ENCODE measurements around the gene MRPS30. TPM values are rescaled to one million over a fixed set of nuclear protein-coding genes. Genes with fewer than 3 reads are reported as not detected.
"Not testable (repeated sequence)": the region's sequence is repeated elsewhere in the genome, so short reads cannot be mapped to it uniquely, and the experiment has no call there.

Gene MRPS30
- 70.2 TPM for total RNA-seq
- long read RNA-seq, transcript MRPS30-202 (5 exons, 1,678 nt) = major isoform, 65 of 77 reads
- long read RNA-seq, partial matches to known transcripts = 10 of 77 reads
- long read RNA-seq, other reads (novel, unspliced or antisense) = 2 of 77 reads

DNA sequence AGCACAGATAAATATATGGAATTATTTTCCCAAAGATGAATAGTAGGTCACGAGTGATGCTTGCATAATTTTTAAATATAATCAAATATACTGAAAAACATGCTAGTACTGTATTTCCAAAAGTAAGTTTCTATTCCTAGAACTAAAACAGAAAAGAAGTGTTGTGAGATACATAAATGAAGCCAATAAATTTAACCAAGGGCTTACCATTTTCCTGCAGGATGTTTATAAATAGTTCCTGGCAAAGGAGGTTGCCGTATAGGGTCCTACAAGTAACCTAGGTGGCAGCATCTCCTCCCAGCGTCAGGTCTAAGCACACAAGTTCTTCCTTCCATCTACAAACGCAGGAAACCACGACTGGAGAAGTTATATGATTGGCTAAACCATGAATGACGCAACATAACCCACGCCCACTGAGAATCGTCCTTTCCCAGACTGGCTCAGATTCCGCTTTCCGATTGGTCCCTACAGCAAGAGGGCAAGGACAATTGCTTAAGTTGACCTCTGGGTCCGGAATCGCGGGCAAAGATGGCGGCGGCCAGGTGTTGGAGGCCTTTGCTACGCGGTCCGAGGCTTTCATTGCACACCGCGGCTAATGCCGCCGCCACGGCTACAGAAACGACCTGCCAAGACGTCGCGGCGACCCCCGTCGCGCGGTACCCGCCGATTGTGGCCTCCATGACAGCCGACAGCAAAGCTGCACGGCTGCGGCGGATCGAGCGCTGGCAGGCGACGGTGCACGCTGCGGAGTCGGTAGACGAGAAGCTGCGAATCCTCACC is at the start of gene MRPS30:
TSS of gene MRPS30 (plus strand) at position 513 of the 780 bp plus-strand sequence. CDS start at position 529, 16 bp downstream.
- intact Hi-C loops (cut with DNase I) = no loop called here
- peak; percentile 94 for DNase-seq (ENCODE audit: low spot score)

DNA sequence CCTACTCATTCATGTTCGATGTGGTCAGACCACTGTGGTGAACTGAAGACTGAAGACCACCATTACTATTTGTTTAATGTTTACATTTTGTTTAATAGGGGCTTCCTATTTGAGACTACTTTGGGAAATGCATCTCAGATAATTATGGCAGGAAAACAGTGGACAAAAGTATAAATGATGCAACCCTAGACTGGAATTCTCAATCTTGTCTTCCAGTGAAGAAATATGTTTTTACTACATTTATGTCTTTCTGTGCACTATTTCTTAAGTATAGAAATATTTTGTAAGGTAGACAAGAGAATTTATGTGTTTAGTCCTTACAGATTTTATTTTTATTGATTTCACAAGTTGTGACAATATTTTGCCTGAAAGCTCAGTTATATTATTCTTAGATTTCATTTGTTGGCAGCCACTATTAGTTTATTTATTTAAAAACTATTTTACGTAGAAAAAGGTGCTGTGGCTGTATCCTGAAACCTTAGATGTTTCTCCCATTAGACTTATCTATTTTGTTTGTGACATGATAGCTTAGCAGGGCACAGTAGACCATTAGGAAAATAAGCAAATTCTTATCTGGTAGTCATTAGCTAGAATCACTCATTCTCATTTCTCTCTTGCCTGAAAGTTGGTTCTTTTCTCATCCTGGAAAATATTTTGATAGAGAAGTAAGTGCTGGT is 39.4 kb upstream of the MRPS30 start:
- no peak for DNase-seq (ENCODE audit: low spot score)
- intact Hi-C loops (cut with DNase I) = no loop called here

DNA sequence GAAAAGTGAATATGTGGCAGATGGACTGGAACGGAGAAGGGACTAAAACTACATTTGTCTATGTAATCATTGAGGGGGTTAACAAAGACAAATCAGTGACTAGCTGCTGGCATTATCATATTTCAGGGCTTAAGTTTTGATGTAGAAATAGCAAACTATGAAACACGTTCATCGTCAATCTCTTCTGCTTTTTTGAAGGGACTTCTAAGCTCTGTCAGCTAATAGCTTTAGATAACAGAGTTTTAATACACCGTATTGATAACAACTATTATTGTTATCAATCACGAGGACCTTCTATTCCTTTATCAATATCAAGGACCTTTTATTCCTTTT is 38.9 kb upstream of the MRPS30 start:
- DNase-seq (ENCODE audit: low spot score) = no peak
- intact Hi-C loops (cut with DNase I) = loop anchor here (5.0 kb wide), 1 partner anchor 1038 kb away; no protein-coding TSS in a partner anchor

DNA sequence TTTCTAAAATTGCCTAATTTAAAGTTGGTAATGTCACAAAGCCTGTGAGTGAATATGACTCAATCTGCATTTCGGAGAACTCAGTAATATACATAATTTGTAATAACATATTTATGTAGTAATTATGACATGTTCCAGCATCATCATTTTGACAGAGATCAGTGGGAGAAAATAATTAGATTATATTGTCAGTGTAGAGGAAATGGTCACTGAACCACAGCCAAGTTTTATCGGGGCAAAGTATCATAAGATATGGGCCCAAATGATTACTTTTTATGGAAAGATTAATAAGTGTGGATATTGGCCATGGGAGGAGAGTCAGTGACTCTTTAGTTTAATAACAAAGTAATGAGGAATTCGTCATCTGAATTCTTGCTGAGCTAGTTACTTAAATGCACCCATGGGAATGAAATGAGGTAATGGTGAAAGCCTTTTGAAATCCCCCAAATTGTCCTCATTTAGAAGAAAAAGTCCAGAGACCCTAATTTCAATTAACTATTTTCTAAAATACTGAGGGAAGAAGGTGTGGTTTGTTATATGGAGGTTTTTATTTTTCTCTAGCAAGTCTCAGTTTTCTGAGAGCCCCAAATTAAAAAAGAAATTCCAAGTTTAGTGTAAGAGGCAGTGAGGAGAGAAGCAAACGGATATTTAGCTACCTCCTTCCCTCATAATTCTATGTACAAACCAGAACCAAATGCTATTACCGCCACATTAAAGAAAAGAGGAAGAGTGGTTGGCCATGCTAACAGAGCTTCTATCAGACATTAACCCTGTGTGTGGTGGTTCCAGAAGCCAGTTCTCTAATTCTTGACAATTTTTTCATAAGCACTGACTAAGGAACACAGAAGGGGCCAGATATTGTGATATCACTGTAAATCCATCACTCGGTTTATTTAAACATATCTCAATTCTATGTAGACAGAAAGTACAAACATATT is 37.7 kb upstream of the MRPS30 start:
- intact Hi-C loops (cut with DNase I) = loop anchor here (5.0 kb wide), 1 partner anchor 1039 kb away; no protein-coding TSS in a partner anchor
- DNase-seq (ENCODE audit: low spot score) = no peak

DNA sequence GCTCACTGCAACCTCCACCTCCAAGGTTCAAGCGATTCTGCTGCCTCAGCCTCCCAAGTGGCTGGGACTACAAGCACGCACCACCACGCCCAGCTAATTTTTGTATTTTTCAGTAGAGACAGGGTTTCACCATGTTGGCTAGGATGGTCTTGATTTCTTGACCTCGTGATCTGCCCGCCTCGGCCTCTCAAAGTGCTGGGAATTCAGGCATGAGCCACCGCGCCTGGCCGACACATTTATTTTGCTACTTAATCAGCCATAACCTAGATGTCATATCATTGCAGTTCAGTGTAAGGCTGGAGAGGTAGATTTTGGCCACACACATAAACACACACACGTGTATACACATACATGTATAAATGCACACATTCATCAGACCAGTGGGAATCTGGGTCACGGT is 36.4 kb upstream of the MRPS30 start:
- intact Hi-C loops (cut with DNase I) = loop anchor here (2.0 to 5.0 kb wide), 2 partner anchors 236 to 1040 kb away; no protein-coding TSS in a partner anchor
- DNase-seq (ENCODE audit: low spot score) = not testable (repeated sequence)

DNA sequence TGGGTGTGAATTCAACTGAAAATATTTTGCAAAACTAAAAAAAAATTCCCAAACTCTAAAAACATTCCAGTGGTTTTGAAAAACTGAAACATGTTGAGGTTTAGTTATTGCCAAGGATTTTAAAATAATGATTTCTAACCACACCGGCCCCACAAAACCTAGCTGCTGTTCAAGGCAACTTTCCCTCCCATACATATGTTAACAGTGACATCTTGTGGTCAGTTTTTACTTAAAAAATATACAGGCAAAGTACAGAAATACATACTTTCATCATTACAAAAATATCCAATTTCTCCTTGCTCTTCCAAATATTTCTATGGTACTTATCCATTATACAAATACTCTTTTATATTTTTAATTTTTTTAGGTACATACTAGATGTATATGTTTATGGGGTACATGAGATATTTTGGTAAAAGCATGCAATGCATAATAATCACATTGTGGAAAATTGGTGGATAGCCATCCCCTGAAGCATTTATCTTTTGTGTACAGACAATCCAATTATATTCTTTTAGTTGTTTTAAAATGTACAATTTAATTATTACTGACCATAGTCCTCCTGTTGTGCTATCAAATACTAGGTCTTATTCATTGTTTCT is 34.4 kb upstream of the MRPS30 start:
- DNase-seq (ENCODE audit: low spot score) = no peak
- intact Hi-C loops (cut with DNase I) = loop anchor here (5.0 kb wide), 1 partner anchor 1042 kb away; no protein-coding TSS in a partner anchor

DNA sequence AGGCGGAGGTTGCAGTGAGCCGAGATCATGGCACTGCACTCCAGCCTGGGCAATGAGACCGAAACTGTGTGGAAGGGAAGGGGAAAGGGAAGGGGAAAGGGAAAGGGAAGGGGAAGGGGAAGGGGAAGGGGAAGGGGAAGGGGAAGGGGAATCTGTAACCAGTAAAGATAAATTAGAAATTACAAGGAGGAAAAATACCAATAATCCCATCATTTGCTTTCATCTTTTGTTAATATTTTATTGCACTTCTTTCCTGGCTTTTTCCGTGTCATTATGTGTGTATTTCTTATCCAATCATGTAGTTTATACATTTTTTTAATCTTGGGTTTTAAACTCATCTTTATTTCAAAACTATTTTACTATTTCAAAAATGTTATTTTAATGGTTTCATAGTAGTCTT is 29.6 kb upstream of the MRPS30 start:
- DNase-seq (ENCODE audit: low spot score) = no peak
- intact Hi-C loops (cut with DNase I) = no loop called here

DNA sequence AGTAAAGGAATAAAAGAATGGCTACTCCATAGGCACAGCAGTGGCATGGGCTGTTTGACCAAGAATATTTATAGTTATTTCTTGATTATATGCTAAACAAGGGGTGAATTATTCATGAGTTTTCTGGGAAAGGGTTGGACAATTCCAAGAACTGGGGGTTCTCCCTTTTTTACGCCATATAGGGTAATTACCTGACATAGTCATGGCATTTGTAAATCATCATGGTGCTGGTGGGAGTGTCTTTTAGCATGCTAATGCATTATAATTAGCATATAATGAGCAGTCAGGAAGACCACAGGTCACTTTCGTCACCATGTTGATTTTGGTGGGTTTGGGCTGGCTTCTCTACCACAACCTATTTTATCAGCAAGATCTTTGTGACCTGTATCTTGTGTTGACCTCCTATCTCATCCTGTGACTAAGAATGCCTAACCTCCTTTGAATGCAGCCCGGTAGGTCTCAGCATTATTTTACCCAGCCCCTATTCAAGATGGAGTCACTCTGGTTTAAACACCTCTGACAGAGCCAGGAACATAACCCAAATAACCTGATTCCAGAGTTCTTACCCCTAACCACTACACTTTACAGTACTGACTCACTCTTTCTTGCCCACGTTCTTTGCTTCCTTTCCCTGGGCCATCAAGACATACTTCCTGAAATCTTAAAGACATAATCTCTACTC is 25.0 kb upstream of the MRPS30 start:
- no peak for DNase-seq (ENCODE audit: low spot score)
- intact Hi-C loops (cut with DNase I) = no loop called here

DNA sequence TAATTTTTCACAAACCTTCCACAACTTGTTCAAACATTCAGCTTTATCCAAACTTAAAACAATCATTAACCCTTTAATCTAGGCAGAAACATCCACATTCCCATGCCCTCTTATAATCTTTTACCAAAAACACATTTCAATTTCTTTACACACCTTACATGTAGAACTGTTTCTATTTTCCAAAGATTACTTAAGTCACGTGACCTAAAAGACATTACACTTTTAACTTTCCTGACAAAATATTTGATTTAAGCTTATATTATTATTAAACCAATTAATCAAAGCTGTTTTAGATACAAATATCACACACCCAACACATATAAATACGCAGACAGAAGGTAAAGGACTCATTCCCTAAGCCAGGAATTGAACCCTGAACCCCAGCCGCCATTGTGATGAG is 21.0 kb upstream of the MRPS30 start:
- DNase-seq (ENCODE audit: low spot score) = no peak
- intact Hi-C loops (cut with DNase I) = no loop called here

DNA sequence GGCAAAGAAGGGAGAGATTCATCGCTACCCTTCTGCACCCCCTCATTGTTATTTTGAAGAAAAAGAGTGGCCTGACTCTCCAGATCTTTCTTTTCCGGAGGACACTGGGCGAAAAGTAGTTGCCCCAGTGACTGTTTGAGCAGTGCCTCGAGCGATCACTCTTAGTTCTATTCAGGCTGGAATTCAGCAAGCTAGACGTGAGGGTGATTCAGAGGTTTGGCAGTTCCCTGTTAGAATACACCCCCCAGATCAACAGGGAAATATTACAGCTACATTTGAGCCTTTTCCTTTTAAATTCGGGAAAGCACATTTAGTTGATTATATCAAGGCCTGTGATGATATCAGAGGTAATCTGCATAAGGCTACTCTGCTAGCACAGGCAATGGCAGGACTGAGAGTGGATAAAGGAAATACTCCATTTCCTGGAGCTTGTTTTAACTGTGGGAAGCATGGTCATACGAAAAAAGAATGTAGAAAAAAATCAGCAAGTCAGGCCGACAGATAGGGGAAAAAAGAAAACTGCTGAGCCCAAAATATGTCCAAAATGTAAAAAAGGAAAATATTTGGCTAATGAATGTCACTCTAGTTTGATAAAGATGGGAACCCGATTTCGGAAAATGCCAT is 19.3 kb upstream of the MRPS30 start:
- intact Hi-C loops (cut with DNase I); DNase-seq (ENCODE audit: low spot score): not testable (repeated sequence)

DNA sequence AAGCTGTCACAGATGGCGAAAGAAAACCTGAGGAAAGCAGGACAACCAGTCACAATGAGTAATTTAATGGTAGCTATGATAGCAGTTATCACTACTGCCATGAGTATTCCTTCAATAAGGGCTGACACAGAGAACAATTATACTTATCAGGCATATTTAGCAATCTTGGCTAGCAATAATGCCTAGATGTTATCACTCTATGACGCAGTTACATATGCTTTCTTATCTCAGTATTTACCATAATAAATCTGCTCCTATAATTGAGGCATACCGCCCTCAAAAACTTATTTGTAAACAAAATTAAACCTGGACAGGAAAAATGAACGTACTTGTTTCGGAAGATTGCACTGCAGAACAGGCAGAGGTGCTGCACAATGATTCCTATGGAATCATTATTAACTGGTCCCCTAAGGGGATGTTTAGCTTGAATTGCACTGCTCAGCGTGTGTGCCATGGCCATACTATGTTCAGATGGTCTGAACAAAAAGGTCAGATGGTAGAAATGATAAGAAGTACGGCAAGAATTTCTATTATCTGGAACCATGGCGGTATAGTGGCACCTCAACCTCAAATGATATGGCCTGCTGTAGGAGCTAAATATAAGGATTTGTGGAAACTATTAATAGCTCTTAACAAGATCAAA is 16.6 kb upstream of the MRPS30 start:
- DNase-seq (ENCODE audit: low spot score); intact Hi-C loops (cut with DNase I): not testable (repeated sequence)

DNA sequence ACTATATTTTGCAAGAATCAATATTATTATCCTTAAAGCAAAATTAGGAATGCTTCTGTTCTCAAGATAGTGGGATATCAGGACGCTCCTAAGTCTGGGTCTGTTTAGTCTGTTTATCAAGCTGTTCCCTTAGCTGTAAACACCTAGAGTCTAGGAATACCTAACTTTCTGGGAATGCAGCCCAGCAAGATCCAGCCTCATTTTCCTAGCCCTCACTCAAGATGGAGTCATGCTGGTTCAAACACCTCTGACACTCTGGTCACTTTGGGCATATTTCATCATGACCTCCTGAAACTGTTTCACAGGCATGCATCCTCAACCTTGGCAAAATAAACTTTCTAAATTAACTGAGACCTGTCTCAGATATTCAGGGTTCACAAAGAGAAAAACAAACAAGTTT is 14.4 kb upstream of the MRPS30 start:
- intact Hi-C loops (cut with DNase I) = no loop called here
- no peak for DNase-seq (ENCODE audit: low spot score)

DNA sequence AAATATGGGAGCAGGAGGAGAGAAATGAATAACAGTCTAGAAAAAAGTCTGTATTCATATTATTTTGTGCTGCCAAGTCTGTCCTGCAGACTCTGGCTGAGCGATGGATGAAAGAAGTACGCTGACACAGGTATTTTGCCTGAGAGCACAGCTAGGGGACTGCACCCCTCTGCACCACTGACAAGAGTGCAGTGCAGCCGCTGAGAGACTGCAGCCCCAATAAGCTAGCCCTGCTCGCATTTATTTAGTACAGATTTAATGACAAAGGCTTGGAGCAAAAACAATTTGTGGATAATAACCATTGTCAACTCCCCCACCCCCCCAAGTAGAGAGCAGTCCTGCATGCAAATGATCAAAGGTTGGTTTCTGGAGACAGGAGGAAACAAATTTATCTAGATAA is 13.3 kb upstream of the MRPS30 start:
- intact Hi-C loops (cut with DNase I) = no loop called here
- DNase-seq (ENCODE audit: low spot score) = no peak

DNA sequence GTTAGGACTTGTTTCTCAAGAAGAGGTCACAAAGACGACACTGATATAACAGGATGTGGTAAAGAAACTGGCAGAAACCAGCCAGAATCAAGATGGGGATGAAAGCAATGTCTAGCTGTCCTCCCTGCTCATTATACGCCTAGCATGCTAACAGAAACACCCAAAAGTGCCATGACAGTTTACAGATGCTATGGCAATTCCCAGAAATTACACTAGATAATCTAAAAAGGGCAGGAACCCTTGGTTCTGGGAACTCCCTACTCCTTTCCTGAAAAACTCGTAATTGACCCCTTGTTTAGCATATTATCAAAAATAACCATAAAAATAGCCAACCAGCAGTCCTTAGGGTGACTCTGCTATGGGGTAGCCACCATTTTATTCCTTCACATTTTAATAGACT is 10.9 kb upstream of the MRPS30 start:
- no peak for DNase-seq (ENCODE audit: low spot score)
- intact Hi-C loops (cut with DNase I) = no loop called here

DNA sequence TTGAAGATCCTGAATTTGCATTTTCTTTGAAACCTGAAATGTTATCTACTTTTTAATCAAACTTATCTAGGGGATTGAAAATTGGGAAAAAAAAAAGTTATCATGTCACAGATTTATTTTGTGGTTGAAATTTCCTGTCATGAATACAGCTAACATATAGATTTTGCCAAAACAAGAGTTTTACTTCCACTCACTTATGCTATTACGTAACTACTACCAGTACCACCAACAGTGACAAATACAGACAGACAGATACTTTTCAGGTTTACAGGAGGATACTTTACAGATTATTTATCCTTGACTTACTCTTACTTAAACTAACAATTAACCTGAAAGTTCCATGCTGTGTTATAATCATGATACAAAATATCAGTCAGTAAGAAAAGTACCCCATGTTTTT is 6.8 kb upstream of the MRPS30 start:
- intact Hi-C loops (cut with DNase I) = no loop called here
- DNase-seq (ENCODE audit: low spot score) = no peak

DNA sequence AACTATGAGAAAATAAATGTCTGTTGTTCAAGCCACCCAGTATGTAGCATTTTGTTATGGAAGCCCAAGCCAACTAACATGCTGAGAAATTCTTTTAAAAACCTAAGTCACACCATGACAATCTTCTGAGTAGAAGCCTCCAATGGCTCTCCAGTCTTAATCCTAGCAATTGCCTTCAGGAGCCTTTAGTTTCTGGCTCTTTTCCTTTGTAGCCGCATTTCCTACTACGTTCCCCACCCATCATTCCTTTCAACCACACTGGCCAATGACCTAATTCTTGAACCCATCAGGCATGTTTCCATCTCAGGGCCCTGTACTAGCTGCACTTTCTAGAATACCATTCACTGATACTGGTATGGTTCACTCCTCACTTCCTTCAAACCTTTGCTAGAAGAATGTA is 2.1 kb upstream of the MRPS30 start:
- intact Hi-C loops (cut with DNase I) = no loop called here
- no peak for DNase-seq (ENCODE audit: low spot score)

DNA sequence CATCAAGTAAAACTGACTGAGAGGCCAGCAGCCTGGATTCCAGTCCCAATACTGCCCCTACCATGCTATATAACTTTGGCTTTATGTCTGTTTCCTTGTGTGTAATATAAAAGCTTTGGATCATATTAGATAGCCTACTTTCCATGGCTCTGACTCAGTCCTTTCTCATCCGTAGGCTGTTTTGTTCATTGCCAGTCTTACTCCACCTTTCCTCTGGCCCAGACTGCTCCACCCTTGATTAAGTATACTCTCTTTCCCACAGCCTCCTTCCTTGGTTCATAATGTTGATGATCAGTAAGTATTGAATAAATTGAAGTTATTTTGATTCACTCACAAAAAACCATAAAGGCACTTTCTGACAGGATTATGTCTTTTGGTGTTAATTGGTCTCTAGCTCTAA is 1.5 kb upstream of the MRPS30 start:
- DNase-seq (ENCODE audit: low spot score) = no peak
- intact Hi-C loops (cut with DNase I) = no loop called here
